GM19468 (cell line): Measurements from ENCODE around the gene TSPEAR.
"Not testable (repeated sequence)": the region's sequence is repeated elsewhere in the genome, so short reads cannot be mapped to it uniquely, and the experiment has no call there.

Source experiments
- ATAC-seq: cut with Tn5 transposase; IDR thresholded peaks from one replicate; pipeline ENCODE4 v1.9.1; 2021; ENCODE audit warnings: mild to moderate bottlenecking, moderate library complexity, moderate number of reproducible peaks; ENCODE audit not compliant: unreplicated experiment; ENCODE audit errors: extremely low read depth

TSPEAR gene

DNA sequence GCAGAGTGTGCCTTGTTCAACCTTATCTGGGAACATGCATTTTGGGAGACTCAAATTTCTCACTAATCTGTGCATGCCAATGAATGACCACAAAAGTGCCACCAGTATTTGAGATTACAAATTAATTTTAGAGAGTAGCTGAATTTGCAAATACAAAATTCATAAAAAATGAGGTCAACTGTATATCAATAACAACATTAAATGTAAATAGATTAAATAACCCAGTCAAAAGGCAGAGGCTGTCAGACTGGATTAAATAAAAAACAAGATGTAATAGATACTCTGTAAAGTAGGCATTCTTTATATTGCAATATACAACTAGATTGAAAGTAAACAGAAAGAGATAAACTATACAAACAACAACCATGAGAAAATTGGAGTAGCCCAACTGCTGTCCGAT is 147.3 kb downstream of the TSPEAR start:
- ATAC-seq: no peak

DNA sequence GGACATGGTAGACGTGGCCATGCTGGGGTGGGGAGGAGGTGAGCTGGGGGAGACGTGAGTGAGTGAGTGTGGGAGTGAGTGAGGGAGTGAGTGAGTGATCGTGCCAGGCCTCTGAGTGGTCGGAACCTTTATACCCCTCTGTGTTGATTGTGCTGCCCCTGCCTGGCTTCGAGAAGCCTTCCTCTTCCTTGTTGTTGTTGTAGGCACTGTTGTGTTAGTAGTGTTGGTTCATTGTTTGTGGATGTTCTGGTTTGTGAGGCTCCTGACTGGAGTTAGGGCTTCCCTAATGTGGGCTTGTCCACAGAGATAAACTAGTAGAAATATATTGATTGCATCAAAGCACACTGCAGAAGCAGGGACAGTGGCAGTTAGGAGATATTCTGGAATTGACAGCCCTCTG is 152.7 kb downstream of the TSPEAR start, which contains the start of gene KRTAP10-3:
TSS of gene KRTAP10-3 (minus strand) at position 101 of the 400 bp plus-strand sequence. CDS start at position 21, 80 bp downstream.
- ATAC-seq: no peak

GRCh38 chr21:44558329-44558675 is 153.1 kb downstream of the TSPEAR start:
- not testable (repeated sequence) for ATAC-seq

DNA sequence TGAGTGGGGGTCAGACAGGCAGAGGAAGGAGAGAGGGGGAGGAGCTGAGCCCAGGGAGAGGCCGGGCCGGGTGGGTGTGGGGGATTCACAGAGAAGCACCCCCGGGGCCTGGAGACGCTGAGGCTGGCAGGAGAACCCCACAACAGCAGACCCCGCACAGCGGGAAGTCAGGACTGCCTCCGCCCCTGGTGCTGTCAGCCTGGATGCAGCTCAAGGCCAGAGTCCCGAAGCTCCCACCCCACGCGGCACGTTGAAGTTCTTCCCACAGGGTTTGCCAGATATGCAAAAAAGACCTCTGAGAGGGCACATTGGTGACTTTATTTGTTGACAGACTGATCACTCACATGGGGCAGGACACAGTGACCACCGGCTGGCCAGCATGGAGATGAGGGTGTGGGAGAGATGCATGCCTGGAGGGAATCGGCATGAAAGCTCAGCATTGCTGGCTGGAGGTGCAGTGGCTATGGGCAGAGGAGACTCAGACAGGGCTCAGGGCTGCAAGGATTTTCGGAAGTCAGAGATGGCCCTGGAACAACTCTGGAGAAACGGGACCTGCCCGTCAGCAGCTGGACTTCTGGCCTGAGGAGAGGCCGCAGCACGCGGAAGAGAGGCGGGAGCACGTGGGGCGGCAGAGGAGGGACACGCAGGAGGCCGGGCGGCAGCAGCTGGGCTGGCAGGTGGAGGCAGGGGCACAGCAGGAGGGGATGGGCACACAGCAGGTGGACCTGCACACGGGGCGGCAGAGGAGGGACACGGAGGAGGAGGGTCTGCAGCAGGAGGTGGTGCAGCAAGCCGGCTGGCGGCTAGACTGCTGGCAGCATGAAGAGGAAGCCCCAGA is 153.7 kb downstream of the TSPEAR start:
- ATAC-seq: no peak

DNA sequence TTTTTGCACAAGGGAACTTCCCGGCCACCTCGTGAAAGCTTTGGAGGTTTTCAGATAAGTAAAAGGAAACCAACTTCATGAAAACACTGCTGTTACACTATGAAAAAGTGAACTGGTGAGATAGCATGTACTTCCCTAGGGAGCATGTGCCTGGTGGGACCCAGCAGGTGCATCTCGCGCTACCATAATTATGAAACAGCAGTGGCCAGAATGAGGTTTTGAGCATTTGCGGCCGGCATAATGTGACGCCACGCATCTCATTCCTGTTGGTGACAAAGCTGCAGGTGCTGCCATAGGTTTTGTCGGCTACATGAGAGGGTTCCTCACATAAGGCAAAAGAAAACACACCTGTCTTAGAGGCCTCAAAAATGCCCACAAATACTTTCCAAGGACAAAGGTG is 154.5 kb downstream of the TSPEAR start:
- ATAC-seq: no peak

DNA sequence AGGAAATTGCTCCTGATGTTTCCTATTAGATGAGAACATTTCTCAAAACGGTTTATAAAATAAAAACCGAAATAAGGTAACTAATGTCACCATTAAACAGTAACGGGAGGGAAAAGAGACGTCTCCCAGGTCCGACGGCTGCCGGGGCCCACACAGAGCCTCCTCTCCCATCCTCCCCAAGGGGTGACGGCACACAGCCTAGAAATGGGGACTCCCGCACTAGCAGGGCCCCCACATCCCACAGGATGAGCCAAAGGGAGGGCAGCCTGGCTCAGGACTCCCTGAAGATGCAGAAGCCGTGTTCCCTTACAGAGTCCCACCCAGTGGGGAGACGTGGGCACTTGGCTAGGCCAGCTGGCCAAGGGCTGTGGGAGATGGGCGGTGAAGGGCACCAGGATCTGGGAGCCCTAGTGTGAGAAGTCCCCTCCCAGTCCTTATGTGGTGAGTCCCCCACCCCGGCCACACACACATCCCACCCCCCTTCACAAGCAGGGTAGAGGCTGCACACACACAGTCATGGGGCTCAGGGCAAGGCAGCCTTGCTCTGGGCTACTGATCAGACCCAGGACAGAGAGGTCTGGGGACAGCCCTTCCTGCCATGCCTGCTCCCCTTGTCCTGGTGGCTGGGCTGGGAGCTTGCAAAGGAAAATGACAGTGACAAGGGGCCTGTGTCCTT is 156.0 kb downstream of the TSPEAR start:
- no peak for ATAC-seq

DNA sequence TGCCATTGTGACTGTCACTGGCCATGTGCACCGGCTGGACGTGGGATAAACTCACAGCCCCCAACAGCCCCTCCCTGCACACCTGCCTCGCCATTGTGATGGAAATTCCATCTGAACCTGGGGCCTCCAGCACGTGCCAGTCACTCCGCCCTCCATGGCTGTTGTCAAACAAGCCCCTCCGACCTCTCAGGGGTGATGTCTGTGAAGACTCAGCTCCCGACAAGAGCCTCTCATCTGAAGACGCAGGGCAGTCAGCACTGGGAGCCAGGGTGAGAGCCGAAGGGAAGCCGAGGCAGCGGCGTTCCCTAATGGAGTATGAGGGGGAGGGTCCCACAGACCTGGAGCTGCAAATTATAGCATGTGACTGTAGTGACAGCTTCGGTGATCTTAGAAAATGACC is 158.7 kb downstream of the TSPEAR start:
- no peak for ATAC-seq

- no peak for ATAC-seq
Observed at GRCh38 chr21:44552136-44552535, 159.2 kb downstream of the TSPEAR start.

DNA sequence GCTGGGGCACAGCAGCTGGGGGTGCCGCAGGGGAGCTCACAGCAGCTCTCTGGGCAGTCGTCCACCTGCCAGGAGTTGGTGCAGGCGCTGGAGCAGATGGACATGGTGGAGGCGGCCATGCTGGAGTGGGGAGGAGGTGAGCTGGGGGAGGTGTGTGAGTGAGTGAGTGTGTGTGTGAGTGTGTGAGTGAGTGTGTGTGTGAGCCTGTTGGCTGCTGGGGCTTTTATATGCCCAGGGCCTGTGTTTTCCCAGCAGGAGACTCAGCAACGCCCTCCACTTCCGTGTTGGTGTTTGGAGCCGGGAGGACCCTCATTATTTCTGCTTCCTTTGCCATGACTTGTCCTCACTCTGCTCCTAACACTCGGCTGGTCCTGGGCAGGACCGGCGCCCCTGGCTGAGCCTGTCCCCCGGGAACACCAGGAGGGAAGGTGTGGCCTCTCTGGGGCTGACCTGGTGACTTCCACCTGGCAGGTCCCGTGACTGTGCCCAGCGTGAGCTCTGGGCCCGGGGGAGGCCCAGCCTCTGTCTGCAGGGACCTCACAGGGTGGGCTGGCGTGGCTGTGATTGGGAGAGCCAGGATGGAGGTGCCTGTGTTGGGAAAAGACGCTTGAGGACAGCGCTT is 159.9 kb downstream of the TSPEAR start, which contains the start of gene KRTAP10-2:
TSS of gene KRTAP10-2 (minus strand) at position 166 of the 622 bp plus-strand sequence. CDS start at position 119, 47 bp downstream.
- no peak for ATAC-seq

DNA sequence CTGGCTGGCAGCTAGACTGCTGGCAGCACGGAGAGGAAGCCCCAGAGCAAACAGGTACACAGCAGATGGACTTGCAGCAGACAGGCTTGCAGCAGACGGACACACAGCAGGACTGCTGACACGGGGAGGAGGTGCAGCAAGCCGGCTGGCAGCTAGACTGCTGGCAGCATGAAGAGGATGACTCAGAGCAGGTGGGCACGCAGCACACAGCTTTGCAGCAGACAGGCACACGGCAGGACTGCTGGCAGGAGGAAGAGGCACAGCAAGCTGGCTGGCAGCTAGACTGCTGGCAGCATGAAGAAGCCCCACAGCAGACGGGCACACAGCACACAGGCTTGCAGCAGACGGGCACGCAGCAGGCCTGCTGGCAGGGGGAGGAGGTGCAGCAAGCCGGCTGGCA is 160.6 kb downstream of the TSPEAR start:
- no peak for ATAC-seq

DNA sequence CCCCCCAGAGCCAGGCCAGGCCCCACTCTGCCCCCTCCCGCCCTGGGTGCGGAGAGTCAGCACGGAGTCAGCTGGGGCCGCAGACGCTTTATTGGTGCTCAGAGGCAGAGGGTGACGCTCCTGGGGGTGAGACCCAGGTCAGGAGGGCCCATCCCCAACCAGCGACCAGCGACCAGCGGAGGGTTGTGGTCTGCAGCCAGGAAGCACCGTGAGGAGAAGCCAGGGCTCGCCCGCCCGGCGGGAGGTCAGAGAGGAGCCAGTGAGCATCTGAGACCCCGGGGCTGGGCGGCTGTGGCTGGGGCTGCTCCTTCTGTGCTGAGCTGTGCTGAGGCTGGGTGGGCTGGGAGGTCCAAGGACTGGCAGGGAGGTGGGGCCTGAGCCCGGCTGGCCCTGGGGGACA is 161.1 kb downstream of the TSPEAR start:
- not testable (repeated sequence) for ATAC-seq

DNA sequence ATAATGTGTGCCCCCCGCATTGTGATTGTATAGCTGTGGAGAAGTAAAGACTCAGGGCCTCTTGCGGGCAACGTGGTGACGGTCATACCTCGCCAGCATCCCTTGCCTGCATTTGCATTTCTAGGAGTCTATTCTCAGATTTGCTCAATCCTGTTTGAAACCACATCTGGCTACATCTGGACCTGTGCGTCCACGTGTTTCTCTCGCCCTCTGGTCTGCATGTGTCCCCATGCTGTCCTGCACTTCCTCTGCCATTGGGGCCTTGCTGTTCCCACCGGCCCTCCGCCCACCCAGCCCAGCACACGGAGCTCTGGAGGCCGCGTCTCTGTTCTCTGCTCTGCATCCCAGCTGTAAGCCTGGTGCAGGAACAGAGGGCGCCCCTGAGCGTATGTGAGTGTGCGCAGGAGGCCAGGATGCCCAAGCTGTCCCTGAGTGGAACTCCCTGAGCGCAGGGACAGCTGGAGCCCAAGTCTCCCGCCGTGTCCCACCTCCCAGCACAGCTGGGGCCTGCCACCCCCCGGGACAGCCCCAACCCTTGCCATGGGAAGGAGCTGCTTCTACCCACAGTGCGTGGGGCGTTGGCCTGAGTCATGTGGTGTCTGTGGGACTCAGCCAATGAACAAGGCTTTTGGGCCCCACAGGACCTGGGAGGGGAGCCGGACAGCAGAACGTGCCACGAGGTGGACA is 161.7 kb downstream of the TSPEAR start:
- no peak for ATAC-seq

GRCh38 chr21:44548922-44549321 is 162.4 kb downstream of the TSPEAR start:
- ATAC-seq: no peak

GRCh38 chr21:44548381-44548780 is 163.0 kb downstream of the TSPEAR start:
- ATAC-seq: no peak

- no peak for ATAC-seq
Observed at GRCh38 chr21:44547656-44548331, 163.6 kb downstream of the TSPEAR start.

DNA sequence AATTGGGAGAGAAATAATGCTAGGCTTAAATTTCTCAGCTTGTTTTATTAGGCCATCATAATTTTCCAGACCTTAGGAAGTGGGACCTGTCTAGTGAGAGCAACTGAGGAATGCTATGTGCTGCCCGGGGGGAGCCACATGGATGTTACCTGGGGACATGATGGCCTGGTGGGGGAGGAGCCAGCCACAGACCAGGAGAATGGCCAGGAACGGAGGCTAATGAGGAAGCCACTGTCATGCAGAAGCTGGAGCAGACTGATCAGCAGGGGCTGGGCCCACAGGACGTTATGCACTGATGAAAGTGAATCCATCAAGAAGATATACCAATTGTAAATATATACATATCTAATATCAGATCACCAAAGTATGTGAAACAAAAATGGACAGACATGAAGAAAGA is 166.8 kb downstream of the TSPEAR start:
- no peak for ATAC-seq

DNA sequence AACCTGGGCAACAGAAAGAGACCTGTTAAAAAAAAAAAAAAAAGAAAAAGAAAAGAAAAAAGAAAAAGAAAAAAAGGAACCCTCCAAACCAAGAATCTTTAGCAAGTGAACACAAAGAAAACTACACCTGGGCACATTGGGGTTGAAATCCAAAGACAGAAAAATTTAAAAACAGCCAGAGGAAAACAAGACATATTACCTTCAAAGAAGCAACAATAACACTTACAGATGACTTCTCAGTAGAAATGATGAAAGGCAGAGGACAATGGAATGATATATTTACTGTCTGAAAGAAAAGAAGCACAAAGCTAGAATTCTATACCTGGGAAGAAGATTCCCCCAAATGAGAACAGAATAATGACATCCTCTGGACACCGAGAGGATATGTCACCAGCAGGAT is 168.7 kb downstream of the TSPEAR start:
- no peak for ATAC-seq

GRCh38 chr21:44540741-44541288 is 170.6 kb downstream of the TSPEAR start:
- ATAC-seq: no peak

DNA sequence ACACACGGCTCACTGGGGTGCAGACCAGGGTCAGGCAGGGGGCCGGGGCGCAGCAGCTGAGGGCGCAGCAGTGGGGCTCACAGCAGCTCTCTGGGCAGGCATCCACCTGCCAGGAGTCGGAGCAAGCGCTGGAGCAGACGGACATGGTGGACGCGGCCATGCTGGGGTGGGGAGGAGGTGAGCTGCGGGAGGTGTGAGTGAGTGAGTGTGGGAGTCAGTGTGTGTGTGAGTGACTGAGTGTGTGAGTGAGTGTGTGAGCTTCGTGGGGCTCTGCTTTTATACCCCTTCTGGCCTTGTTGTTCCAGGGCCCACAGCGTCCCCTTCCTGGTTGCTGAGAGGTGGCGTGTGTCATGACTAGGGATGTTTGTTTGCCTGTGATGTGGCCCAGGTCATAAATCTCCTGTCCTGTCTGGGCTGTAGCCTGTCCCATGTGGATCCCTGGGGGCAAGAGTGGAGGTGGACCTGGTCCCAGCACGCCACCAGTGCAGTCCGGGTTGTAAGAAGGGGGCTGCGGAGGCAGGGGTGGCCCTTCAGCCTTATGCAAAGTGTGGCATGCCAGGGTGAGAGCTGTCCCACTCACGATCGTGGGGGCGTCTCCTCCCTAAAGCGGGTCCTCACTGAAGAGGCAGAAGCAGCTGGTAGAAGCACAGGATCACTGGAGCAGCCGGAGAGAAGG is 171.2 kb downstream of the TSPEAR start, which contains the start of gene KRTAP10-1:
TSS of gene KRTAP10-1 (minus strand) at position 205 of the 676 bp plus-strand sequence. CDS start at position 160, 45 bp downstream.
- no peak for ATAC-seq
